ENCODE data around the gene GLIPR2.

The GLIPR2 gene

DNA sequence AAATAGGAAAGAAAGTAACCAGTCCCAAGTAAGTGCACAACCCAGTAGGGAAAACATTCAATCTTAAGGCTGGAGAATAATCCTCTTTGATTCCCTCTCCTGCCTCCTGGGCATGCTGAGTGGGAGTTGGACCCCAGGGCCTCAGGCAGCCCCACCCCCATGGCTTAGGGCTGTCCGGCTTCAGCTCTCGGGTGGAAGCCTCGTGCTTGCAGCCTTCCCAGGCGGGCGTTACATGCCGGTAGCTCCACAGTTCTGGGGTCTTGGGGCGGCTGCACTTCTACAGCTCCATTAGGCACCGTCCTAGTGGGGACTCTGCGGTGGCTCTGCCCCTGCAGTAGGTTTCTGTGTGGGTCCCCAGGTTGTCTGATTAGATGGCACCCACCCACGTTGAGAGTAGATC is 10.1 kb downstream of the GLIPR2 start:
- H3K27ac ChIP-seq, result no peak overlapping the region
- TF ChIP-seq, protein P1, sequence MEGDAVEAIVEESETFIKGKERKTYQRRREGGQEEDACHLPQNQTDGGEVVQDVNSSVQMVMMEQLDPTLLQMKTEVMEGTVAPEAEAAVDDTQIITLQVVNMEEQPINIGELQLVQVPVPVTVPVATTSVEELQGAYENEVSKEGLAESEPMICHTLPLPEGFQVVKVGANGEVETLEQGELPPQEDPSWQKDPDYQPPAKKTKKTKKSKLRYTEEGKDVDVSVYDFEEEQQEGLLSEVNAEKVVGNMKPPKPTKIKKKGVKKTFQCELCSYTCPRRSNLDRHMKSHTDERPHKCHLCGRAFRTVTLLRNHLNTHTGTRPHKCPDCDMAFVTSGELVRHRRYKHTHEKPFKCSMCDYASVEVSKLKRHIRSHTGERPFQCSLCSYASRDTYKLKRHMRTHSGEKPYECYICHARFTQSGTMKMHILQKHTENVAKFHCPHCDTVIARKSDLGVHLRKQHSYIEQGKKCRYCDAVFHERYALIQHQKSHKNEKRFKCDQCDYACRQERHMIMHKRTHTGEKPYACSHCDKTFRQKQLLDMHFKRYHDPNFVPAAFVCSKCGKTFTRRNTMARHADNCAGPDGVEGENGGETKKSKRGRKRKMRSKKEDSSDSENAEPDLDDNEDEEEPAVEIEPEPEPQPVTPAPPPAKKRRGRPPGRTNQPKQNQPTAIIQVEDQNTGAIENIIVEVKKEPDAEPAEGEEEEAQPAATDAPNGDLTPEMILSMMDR (conservative IDR thresholded peaks at IDR 0.05), result no peak
- no peak for TF ChIP-seq ZFX (IDR thresholded peaks at IDR 0.05)

DNA sequence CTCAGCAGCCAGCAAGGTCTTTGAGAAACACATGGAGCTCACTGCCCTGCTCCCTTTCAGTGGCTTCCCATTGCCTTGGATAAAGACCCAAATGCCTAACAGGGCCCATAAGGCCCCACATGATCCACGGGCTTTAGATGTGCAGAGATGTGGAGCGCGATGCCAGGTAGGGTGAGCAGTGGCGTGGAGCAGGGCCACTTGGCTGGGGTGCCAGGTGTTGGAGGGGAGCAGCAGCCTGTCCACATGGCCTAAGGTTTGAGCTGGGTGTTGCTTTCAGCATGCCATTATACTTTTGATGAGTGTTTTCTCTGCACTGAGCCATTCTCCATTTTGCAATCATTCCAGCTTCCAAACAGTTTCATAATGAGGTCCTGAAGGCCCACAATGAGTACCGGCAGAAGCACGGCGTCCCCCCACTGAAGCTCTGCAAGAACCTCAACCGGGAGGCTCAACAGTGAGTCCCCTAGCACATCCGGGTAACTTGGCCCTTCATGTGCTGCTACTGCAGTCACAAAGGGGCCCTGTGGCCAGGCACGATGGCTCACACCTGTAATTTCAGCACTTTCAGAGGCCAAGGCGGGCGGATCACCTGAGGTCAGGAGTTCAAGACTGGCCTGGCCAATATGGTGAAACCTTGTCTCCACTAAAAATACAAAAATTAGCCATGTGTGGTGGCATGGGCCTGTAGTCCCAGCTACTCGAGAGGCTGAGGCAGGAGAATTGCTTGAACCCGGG is 11.1 kb downstream of the GLIPR2 start:
- TF ChIP-seq, protein P1 (conservative IDR thresholded peaks at IDR 0.05), result no peak
- no peak for TF ChIP-seq ZFX (IDR thresholded peaks at IDR 0.05)
- H3K27ac ChIP-seq, result no peak overlapping the region

DNA sequence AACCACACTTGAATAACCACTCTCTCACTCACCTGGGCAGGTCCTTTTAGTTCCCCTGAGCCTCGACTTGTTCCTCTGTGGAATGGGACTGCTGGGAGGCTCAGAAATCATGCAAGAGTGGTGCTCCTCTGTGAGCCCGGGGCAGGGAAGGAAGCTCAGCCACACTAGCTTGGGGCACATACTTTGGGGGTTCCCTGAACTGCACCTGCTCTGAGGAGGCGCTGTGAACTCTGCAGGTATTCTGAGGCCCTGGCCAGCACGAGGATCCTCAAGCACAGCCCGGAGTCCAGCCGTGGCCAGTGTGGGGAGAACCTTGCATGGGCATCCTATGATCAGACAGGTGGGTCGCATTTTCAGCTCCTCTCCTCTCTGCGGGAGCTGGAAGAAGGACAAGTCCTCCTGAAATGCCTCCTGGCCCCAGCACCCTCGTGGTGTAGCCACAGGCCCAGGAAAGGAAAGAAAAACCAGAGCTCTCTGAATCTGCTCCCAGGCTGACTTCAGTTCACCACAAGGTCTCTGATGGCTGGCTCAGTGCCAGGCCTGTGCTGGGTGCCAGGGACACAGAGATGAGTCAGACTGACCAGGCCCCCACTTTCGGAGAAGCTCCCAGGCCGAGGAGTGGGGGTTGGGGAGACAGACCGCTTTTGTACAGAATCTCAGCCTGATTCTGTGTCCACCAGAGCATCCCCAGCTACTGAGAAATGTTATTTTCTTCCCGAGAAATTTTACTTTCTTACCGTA is 11.9 kb downstream of the GLIPR2 start:
- no peak for TF ChIP-seq ZFX (IDR thresholded peaks at IDR 0.05)
- TF ChIP-seq, protein P1 (conservative IDR thresholded peaks at IDR 0.05), result no peak
- H3K27ac ChIP-seq, result no peak overlapping the region

DNA sequence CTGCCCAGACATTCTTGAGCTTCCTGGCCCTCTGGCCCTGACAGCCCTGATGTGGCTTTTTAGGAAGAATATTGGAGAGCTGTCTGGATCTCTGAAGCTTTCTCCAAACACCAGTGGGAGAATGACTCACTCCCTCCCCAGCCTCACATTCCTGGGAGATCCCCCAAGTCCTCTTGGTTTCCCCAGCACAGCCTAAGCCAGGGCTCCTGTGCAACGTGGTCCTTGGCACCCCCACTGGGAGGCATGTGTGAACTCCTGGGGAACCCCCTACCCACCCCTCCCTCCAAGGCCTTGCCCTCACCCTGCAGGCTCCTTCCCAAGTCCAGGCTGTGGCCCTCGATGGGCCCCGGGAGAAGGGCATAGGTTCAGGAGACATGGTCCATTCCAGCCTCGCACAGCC is 12.7 kb downstream of the GLIPR2 start:
- no peak for TF ChIP-seq ZFX (IDR thresholded peaks at IDR 0.05)
- TF ChIP-seq, protein P1 (conservative IDR thresholded peaks at IDR 0.05), result no peak
- no peak overlapping the region for H3K27ac ChIP-seq

DNA sequence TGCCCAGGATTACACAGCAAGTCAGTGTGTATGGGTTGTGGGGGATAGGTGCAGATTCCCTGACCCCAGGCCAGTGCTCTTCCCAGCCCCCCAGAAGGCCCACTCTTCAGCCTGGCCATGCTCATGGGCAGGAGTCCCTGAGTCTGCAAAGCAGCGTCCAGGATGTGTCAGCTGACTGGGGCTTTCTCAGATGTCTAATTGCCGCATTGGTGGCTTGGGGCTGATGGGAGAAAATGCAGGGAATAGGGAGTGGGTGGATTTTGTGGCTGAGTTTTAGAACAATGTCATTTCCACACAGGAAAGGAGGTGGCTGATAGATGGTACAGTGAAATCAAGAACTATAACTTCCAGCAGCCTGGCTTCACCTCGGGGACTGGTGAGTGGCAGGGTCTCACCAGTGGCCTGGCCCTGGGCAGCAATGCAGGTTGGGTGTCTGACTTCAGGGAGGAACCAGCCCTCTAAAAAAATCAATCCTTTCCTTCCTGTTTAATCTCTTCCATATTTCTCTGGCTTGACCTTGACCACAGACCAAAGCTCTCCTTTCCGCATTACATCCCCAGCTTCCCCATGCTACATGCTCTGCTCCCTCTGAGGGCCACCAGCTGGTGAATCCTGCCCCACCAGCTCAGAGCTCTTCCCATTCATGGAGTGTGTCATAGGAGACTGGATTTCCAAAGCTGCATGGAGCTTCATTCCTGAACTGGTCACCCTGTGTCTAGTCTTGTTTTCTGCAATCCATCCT is 14.2 kb downstream of the GLIPR2 start:
- TF ChIP-seq, protein P1 (conservative IDR thresholded peaks at IDR 0.05), result no peak
- TF ChIP-seq ZFX (IDR thresholded peaks at IDR 0.05), result no peak
- no peak overlapping the region for H3K27ac ChIP-seq

DNA sequence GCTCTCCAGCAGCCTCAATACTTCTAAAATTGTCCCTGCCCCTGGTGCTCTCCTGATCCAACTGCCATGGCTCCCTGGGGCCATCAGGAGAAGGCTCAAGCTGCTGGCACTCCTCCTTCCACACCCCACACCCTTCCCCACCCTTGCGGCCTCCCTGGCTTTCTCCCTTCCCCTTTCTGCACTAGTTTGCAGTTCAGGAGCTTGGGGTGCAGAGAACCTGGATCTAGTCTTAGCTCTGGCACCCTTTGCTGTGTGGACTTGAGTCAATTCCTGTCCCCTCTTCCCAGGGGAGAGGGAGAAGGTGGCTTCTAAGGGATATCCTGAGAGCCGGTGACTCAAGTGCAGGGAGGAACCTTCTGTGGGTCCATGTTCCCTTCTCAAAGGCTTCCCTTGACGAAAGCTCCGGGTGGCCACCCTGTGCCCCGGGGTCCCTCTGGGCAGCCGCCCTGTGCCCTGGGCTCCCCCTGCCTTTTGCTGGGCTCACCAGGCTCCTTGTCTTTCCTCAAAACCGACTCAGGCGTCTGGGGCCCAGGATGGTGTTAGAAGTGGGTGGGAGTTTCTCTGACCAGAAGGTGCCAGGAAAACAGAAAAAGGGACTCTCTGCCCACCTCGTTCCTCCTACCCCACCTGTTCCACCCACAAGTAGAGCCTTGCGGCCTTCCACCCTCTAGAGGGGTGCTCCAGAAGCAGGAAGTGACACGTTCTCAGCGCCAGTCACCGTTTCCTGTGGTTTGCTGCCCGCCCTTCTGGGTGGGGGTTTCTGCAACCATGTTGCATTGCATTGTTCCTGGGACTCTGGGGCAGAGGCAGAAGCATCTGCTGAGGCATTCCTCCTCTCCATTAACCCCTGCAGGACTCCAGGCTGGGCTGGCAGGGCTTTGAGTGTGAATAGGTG is 15.0 kb downstream of the GLIPR2 start:
- H3K27ac ChIP-seq, result no peak overlapping the region
- TF ChIP-seq, protein P1 (conservative IDR thresholded peaks at IDR 0.05), result no peak
- no peak for TF ChIP-seq ZFX (IDR thresholded peaks at IDR 0.05)
